GM10266 (cell line): ENCODE measurements around the gene ATAD3C.
A peak's percentile ranks its signal among the peaks of the same experiment; 100 is the strongest.
"Not testable (repeated sequence)": the region's sequence is repeated elsewhere in the genome, so short reads cannot be mapped to it uniquely, and the experiment has no call there.

Experiments
- DNase-seq: peaks from one replicate; pipeline ENCODE4 v3.0.0; 2012; ENCODE audit errors: extremely low spot score
- CTCF ChIP-seq: IDR thresholded peaks from 2 replicates; pipeline ENCODE4 v1.5.1; 2012; ENCODE audit warnings: mild to moderate bottlenecking, low read depth; ENCODE audit not compliant: control insufficient read depth, insufficient read depth; ENCODE audit errors: missing control alignments

Gene ATAD3C

GRCh38 chr1:1427106-1427819 is 22.2 kb upstream of the ATAD3C start:
- no peak for TF ChIP-seq CTCF
- peak; percentile 64 for DNase-seq

- DNase-seq: no peak
Observed at GRCh38 chr1:1427820-1428148, 21.7 kb upstream of the ATAD3C start.

GRCh38 chr1:1428174-1428573 is 21.3 kb upstream of the ATAD3C start:
- DNase-seq: no peak

More at GRCh38 chr1:1427820-1428148, 21.7 kb upstream of the ATAD3C start:
- no peak for TF ChIP-seq CTCF

GRCh38 chr1:1428967-1429366 is 20.5 kb upstream of the ATAD3C start:
- DNase-seq: not testable (repeated sequence)

More at GRCh38 chr1:1428174-1428573, 21.3 kb upstream of the ATAD3C start:
- no peak for TF ChIP-seq CTCF

- DNase-seq: no peak
- no peak for TF ChIP-seq CTCF
Observed at GRCh38 chr1:1429671-1430073, 19.8 kb upstream of the ATAD3C start.

- peak; percentile 35 for DNase-seq
Observed at GRCh38 chr1:1430114-1430982, 19.1 kb upstream of the ATAD3C start.

More at GRCh38 chr1:1430114-1430982, 19.1 kb upstream of the ATAD3C start:
- TF ChIP-seq CTCF: no peak
